ENCODE data around the gene GUCA2A.

GRCh38 chr1:42163536-42164503 is 725 bp downstream of the GUCA2A start:
- TF ChIP-seq REST (IDR thresholded peaks at IDR 0.05; ENCODE audit: low read depth, low read length) (no peak), EP300 (IDR thresholded peaks at IDR 0.05; ENCODE audit: borderline replicate concordance in 1 of 2, low read depth in 1 of 2, low read length in 1 of 2) (no peak), EZH2phosphoT487 (IDR thresholded peaks at IDR 0.05; ENCODE audit: borderline replicate concordance, low read depth) (no peak), RAD21 (IDR thresholded peaks at IDR 0.05; ENCODE audit: low read length) (no peak), POLR2AphosphoS5 (IDR thresholded peaks at IDR 0.05; ENCODE audit: low read depth, low read length) (no peak), JUND (IDR thresholded peaks at IDR 0.05) (no peak), FOXM1 (IDR thresholded peaks at IDR 0.05; ENCODE audit: low read depth) (no peak), USF1 (IDR thresholded peaks at IDR 0.05; ENCODE audit: borderline replicate concordance, low read depth) (no peak), GABPA (IDR thresholded peaks at IDR 0.05; ENCODE audit: low read depth) (no peak), TAF1 (IDR thresholded peaks at IDR 0.05; ENCODE audit: borderline replicate concordance, low read depth, low read length) (no peak), FOSL2 (IDR thresholded peaks at IDR 0.05; ENCODE audit: borderline replicate concordance, low read depth) (no peak)
- TF ChIP-seq, protein P1, sequence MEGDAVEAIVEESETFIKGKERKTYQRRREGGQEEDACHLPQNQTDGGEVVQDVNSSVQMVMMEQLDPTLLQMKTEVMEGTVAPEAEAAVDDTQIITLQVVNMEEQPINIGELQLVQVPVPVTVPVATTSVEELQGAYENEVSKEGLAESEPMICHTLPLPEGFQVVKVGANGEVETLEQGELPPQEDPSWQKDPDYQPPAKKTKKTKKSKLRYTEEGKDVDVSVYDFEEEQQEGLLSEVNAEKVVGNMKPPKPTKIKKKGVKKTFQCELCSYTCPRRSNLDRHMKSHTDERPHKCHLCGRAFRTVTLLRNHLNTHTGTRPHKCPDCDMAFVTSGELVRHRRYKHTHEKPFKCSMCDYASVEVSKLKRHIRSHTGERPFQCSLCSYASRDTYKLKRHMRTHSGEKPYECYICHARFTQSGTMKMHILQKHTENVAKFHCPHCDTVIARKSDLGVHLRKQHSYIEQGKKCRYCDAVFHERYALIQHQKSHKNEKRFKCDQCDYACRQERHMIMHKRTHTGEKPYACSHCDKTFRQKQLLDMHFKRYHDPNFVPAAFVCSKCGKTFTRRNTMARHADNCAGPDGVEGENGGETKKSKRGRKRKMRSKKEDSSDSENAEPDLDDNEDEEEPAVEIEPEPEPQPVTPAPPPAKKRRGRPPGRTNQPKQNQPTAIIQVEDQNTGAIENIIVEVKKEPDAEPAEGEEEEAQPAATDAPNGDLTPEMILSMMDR (IDR thresholded peaks at IDR 0.05) = no peak
- TF ChIP-seq, protein P2, sequence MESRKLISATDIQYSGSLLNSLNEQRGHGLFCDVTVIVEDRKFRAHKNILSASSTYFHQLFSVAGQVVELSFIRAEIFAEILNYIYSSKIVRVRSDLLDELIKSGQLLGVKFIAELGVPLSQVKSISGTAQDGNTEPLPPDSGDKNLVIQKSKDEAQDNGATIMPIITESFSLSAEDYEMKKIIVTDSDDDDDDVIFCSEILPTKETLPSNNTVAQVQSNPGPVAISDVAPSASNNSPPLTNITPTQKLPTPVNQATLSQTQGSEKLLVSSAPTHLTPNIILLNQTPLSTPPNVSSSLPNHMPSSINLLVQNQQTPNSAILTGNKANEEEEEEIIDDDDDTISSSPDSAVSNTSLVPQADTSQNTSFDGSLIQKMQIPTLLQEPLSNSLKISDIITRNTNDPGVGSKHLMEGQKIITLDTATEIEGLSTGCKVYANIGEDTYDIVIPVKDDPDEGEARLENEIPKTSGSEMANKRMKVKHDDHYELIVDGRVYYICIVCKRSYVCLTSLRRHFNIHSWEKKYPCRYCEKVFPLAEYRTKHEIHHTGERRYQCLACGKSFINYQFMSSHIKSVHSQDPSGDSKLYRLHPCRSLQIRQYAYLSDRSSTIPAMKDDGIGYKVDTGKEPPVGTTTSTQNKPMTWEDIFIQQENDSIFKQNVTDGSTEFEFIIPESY (IDR thresholded peaks at IDR 0.05; ENCODE audit: borderline replicate concordance, low read depth) = no peak
- TF ChIP-seq, protein P3, sequence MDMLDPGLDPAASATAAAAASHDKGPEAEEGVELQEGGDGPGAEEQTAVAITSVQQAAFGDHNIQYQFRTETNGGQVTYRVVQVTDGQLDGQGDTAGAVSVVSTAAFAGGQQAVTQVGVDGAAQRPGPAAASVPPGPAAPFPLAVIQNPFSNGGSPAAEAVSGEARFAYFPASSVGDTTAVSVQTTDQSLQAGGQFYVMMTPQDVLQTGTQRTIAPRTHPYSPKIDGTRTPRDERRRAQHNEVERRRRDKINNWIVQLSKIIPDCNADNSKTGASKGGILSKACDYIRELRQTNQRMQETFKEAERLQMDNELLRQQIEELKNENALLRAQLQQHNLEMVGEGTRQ (IDR thresholded peaks at IDR 0.05; ENCODE audit: borderline replicate concordance, low read depth, low read length) = no peak
